Fibroblast of the aortic adventitia (primary cell): Measurements from ENCODE around the gene ZNF189. TPM values are rescaled to one million over a fixed set of nuclear protein-coding genes. Genes with fewer than 3 reads are reported as not detected.
A peak's percentile ranks its signal among the peaks of the same experiment; 100 is the strongest.

Experiments
- DNase-seq: peaks from one replicate; pipeline ENCODE4 v3.0.0-alpha.2; 2010; ENCODE audit warnings: low read depth
- H3K4me3 ChIP-seq: 2 replicates; pipeline ENCODE4 v1.5.1; 2011; ENCODE audit warnings: low read depth, mild to moderate bottlenecking, control low read depth, low read length, moderate library complexity
- total RNA-seq: library from RNA; depleted of rRNA; stranded (reverse); fragments of >200 nt; gene quantifications from 2 replicates; pipeline ENCODE4 v1.2.3, GENCODE V29; 2012; ENCODE audit warnings: low replicate concordance
- TF ChIP-seq, protein P1 (sequence below): IDR thresholded peaks from 2 replicates; pipeline ENCODE4 v1.5.1; 2011; ENCODE audit warnings: mild to moderate bottlenecking, low read length, control low read depth, inconsistent platforms; ENCODE audit not compliant: insufficient read depth

ZNF189 gene
- total RNA-seq, 1 donor, result 18.3 TPM

DNA sequence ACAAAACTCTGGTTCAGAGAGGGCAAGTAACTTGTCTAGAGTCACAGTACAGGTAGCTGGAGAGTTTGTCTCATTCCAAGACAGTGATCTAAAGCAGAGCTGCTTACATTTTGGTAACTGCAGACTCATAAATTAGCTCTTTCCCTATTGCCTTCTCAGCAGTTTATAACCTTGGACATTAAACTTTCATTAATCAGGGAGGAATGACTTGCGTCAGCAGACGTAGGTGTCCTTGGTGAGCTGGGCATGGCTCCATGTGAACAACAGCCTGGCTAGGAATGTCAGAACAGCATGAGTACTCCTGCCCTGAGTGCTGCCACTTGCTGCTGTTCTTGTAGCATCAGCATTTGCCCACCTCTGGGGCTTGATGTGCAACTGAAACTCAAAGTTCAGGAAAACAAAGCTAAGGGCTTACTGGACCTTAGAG, 39.2 kb downstream of the ZNF189 start:
- no peak overlapping the region for H3K4me3 ChIP-seq
- TF ChIP-seq, protein P1, sequence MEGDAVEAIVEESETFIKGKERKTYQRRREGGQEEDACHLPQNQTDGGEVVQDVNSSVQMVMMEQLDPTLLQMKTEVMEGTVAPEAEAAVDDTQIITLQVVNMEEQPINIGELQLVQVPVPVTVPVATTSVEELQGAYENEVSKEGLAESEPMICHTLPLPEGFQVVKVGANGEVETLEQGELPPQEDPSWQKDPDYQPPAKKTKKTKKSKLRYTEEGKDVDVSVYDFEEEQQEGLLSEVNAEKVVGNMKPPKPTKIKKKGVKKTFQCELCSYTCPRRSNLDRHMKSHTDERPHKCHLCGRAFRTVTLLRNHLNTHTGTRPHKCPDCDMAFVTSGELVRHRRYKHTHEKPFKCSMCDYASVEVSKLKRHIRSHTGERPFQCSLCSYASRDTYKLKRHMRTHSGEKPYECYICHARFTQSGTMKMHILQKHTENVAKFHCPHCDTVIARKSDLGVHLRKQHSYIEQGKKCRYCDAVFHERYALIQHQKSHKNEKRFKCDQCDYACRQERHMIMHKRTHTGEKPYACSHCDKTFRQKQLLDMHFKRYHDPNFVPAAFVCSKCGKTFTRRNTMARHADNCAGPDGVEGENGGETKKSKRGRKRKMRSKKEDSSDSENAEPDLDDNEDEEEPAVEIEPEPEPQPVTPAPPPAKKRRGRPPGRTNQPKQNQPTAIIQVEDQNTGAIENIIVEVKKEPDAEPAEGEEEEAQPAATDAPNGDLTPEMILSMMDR, result no peak
- DNase-seq, result no peak

- DNase-seq, result no peak
- TF ChIP-seq, protein P1, result no peak
- no peak overlapping the region for H3K4me3 ChIP-seq
Observed at GRCh38 chr9:101438523-101438922, 39.9 kb downstream of the ZNF189 start.

GRCh38 chr9:101440714-101441230, 42.1 kb downstream of the ZNF189 start:
- TF ChIP-seq, protein P1, result no peak
- no peak overlapping the region for H3K4me3 ChIP-seq
- DNase-seq, result no peak

GRCh38 chr9:101442318-101442717, 43.7 kb downstream of the ZNF189 start:
- H3K4me3 ChIP-seq, result no peak overlapping the region
- TF ChIP-seq, protein P1, result no peak
- no peak for DNase-seq

GRCh38 chr9:101442736-101443135, 44.1 kb downstream of the ZNF189 start:
- no peak for DNase-seq
- TF ChIP-seq, protein P1, result no peak
- H3K4me3 ChIP-seq, result no peak overlapping the region

GRCh38 chr9:101443364-101443771, 44.7 kb downstream of the ZNF189 start:
- H3K4me3 ChIP-seq, result no peak overlapping the region
- TF ChIP-seq, protein P1, result no peak

GRCh38 chr9:101445353-101446029, 46.8 kb downstream of the ZNF189 start:
- H3K4me3 ChIP-seq, result peak overlapping the region; percentile 3
- DNase-seq, result peak; percentile 33

More at GRCh38 chr9:101443364-101443771, 44.7 kb downstream of the ZNF189 start:
- no peak for DNase-seq

More at GRCh38 chr9:101445353-101446029, 46.8 kb downstream of the ZNF189 start:
- TF ChIP-seq, protein P1, result no peak
